ENCODE results near the gene COL8A1.

The COL8A1 gene

DNA sequence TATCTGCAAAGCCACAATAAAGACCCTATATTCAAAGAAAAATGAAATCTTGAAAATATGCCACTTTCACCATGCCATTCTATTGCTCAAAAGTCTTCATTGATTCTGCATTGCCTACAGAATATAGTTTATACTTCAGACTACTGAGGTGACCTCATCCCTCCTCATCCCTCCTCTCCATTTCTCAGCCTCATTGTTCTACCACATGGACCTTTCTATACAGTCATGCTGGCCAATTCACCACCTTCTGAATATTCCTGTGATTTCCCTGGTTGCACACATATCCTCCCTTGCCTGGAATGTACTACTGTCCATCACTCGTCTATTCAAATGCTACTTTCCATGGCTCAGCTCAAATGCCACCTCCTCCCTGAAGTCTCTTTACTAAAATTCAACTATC is 3.5 kb upstream of the COL8A1 start:
- no peak overlapping the region for H3K27ac ChIP-seq (replicated peaks; ENCODE audit: low read length)
- H3K18ac ChIP-seq (ENCODE audit: low read length), result no peak overlapping the region
- no peak overlapping the region for H3K14ac ChIP-seq (ENCODE audit: low read length)
- no peak overlapping the region for H3K4ac ChIP-seq (ENCODE audit: low read length)
- no CpG with 5 or more reads among the region's 1 CpG for WGBS, 2 donors (ENCODE audit: extremely low coverage in 2 of 2, insufficient read length in 2 of 2, insufficient replicate concordance in 1 of 2)
- H3K9ac ChIP-seq (ENCODE audit: low read depth, low read length, poor library complexity), result no peak overlapping the region
- no peak overlapping the region for H3K4me3 ChIP-seq (ENCODE audit: low read length in 2 of 2)
- DNase-seq (ENCODE audit: low spot score), result no peak
- no peaks in the 10 kb centered on the region for H3K36me3 ChIP-seq (replicated peaks in 1 of 2; ENCODE audit: control insufficient read depth in 2 of 2, insufficient read depth in 2 of 2, low read length in 2 of 2)
- peaks cover 0 to 26% (median 11%) of the 10 kb centered on the region in 3 experiments for H3K27me3 ChIP-seq (ENCODE audit: control insufficient read depth in 3 of 3, insufficient read depth in 3 of 3, low read depth in 1 of 3, low read length in 3 of 3)
- no peaks in the 10 kb centered on the region for H3K79me1 ChIP-seq (ENCODE audit: low read depth, low read length)
- no peak overlapping the region for H2BK5ac ChIP-seq (ENCODE audit: low read length)
- peak overlapping the region; percentile 27 for H2BK120ac ChIP-seq (ENCODE audit: low read depth, low read length)
- H4K8ac ChIP-seq (ENCODE audit: low read depth, low read length), result no peak overlapping the region
- peaks cover 6 to 7% of the 10 kb centered on the region in 2 donors for H3K4me1 ChIP-seq (ENCODE audit: control insufficient read depth in 2 of 2, insufficient read depth in 1 of 2, low read depth in 1 of 2, low read length in 2 of 2)
- H4K91ac ChIP-seq (ENCODE audit: low read depth, low read length, poor library complexity), result no peak overlapping the region
- H2AFZ ChIP-seq (ENCODE audit: low read length), result no peak overlapping the region
- no peak overlapping the region for H2BK15ac ChIP-seq (ENCODE audit: low read length)
- no peaks in the 10 kb centered on the region for H3K9me3 ChIP-seq (replicated peaks in 1 of 2; ENCODE audit: control insufficient read depth in 2 of 2, insufficient read depth in 1 of 2, low read depth in 1 of 2, low read length in 2 of 2)
- no peak overlapping the region for H2BK12ac ChIP-seq (ENCODE audit: low read length)
- no peak overlapping the region for H3K4me2 ChIP-seq (ENCODE audit: insufficient read depth, low read length, poor library complexity, severe bottlenecking)
- no peak overlapping the region for H3K23ac ChIP-seq (ENCODE audit: low read depth, low read length, poor library complexity)
- H2AK5ac ChIP-seq (ENCODE audit: low read depth, low read length), result no peak overlapping the region

DNA sequence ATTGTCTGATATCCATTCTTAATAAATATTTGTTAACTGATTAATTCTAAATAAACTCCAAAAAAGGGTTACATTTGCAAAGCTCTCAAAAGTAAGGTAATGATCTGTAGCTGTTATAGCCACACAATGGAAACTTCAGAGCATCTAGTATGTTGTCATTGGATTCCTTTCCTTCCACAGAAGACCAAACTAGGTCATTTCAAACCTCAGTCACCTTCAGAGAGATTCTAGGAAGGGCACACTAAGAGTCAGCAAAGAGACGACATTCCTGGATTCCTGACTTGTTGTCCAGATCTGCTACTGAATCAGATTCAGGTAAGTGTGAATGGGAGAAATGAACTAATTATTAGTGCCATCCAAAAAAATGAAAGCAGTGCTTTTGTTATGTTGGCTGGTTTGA is 3.0 kb upstream of the COL8A1 start:
- Histone ChIP-seq H2BK12ac (ENCODE audit: low read length) (no peak overlapping the region), H3K14ac (ENCODE audit: low read length) (no peak overlapping the region), H3K27me3 (ENCODE audit: control insufficient read depth in 3 of 3, insufficient read depth in 3 of 3, low read depth in 1 of 3, low read length in 3 of 3) (peaks cover 0 to 26% (median 8%) of the 10 kb centered on the region in 3 experiments), H3K23ac (ENCODE audit: low read depth, low read length, poor library complexity) (no peak overlapping the region), H2BK15ac (ENCODE audit: low read length) (no peak overlapping the region), H2BK5ac (ENCODE audit: low read length) (no peak overlapping the region), H2AFZ (ENCODE audit: low read length) (no peak overlapping the region), H3K4me1 (ENCODE audit: control insufficient read depth in 2 of 2, insufficient read depth in 1 of 2, low read depth in 1 of 2, low read length in 2 of 2) (peaks cover 6 to 7% of the 10 kb centered on the region in 2 donors), H2BK120ac (ENCODE audit: low read depth, low read length) (no peak overlapping the region), H3K79me1 (ENCODE audit: low read depth, low read length) (no peaks in the 10 kb centered on the region), H3K27ac (replicated peaks; ENCODE audit: low read length) (no peak overlapping the region), H3K4me3 (ENCODE audit: low read length in 2 of 2) (no peak overlapping the region), H3K18ac (ENCODE audit: low read length) (no peak overlapping the region), H3K9ac (ENCODE audit: low read depth, low read length, poor library complexity) (no peak overlapping the region), H3K4me2 (ENCODE audit: insufficient read depth, low read length, poor library complexity, severe bottlenecking) (no peak overlapping the region), H2AK5ac (ENCODE audit: low read depth, low read length) (no peak overlapping the region), H3K9me3 (replicated peaks in 1 of 2; ENCODE audit: control insufficient read depth in 2 of 2, insufficient read depth in 1 of 2, low read depth in 1 of 2, low read length in 2 of 2) (no peaks in the 10 kb centered on the region), H3K36me3 (replicated peaks in 1 of 2; ENCODE audit: control insufficient read depth in 2 of 2, insufficient read depth in 2 of 2, low read length in 2 of 2) (no peaks in the 10 kb centered on the region), H4K91ac (ENCODE audit: low read depth, low read length, poor library complexity) (no peak overlapping the region), H3K4ac (ENCODE audit: low read length) (no peak overlapping the region), H4K8ac (ENCODE audit: low read depth, low read length) (no peak overlapping the region)
- no peak for DNase-seq (ENCODE audit: low spot score)
- no CpG with 5 or more reads among the region's 1 CpG for WGBS, 2 donors (ENCODE audit: extremely low coverage in 2 of 2, insufficient read length in 2 of 2, insufficient replicate concordance in 1 of 2)

DNA sequence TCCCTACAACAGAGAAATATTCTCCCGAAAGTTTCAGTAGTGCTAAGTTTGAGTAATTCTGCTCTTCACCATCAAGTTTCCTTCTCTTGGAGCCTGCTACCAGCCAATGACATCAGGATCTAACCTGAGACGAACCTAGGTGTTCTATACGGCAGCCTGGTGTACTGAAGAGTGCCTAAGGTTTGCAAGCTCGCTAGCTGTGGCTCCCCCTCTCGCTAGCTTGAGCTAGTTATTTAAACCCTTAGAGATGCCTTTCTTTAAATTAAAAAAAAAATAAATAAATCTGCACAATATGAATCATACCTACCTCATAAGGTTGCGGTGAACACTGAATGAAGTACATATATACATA is 1.4 kb upstream of the COL8A1 start:
- DNase-seq (ENCODE audit: low spot score), result no peak
- Histone ChIP-seq H3K36me3 (replicated peaks in 1 of 2; ENCODE audit: control insufficient read depth in 2 of 2, insufficient read depth in 2 of 2, low read length in 2 of 2) (no peaks in the 10 kb centered on the region), H3K27ac (replicated peaks; ENCODE audit: low read length) (no peak overlapping the region), H2AFZ (ENCODE audit: low read length) (peak overlapping the region; percentile 78), H3K23ac (ENCODE audit: low read depth, low read length, poor library complexity) (no peak overlapping the region), H3K4me1 (ENCODE audit: control insufficient read depth in 2 of 2, insufficient read depth in 1 of 2, low read depth in 1 of 2, low read length in 2 of 2) (peaks cover 6 to 7% of the 10 kb centered on the region in 2 donors), H2BK12ac (ENCODE audit: low read length) (no peak overlapping the region), H2BK15ac (ENCODE audit: low read length) (no peak overlapping the region), H2AK5ac (ENCODE audit: low read depth, low read length) (no peak overlapping the region), H3K14ac (ENCODE audit: low read length) (no peak overlapping the region), H3K18ac (ENCODE audit: low read length) (no peak overlapping the region), H3K9me3 (replicated peaks in 1 of 2; ENCODE audit: control insufficient read depth in 2 of 2, insufficient read depth in 1 of 2, low read depth in 1 of 2, low read length in 2 of 2) (no peaks in the 10 kb centered on the region), H4K91ac (ENCODE audit: low read depth, low read length, poor library complexity) (no peak overlapping the region), H3K79me1 (ENCODE audit: low read depth, low read length) (no peaks in the 10 kb centered on the region), H3K4me2 (ENCODE audit: insufficient read depth, low read length, poor library complexity, severe bottlenecking) (no peak overlapping the region), H3K27me3 (ENCODE audit: control insufficient read depth in 3 of 3, insufficient read depth in 3 of 3, low read depth in 1 of 3, low read length in 3 of 3) (peaks cover 0 to 26% (median 3%) of the 10 kb centered on the region in 3 experiments), H3K4ac (ENCODE audit: low read length) (no peak overlapping the region), H4K8ac (ENCODE audit: low read depth, low read length) (no peak overlapping the region), H2BK120ac (ENCODE audit: low read depth, low read length) (no peak overlapping the region), H3K9ac (ENCODE audit: low read depth, low read length, poor library complexity) (no peak overlapping the region), H2BK5ac (ENCODE audit: low read length) (no peak overlapping the region), H3K4me3 (ENCODE audit: low read length in 2 of 2) (peak overlapping the region in 1 of 2 donors; percentile 24)
- no CpG with 5 or more reads among the region's 6 CpGs for WGBS, 2 donors (ENCODE audit: extremely low coverage in 2 of 2, insufficient read length in 2 of 2, insufficient replicate concordance in 1 of 2)

DNA sequence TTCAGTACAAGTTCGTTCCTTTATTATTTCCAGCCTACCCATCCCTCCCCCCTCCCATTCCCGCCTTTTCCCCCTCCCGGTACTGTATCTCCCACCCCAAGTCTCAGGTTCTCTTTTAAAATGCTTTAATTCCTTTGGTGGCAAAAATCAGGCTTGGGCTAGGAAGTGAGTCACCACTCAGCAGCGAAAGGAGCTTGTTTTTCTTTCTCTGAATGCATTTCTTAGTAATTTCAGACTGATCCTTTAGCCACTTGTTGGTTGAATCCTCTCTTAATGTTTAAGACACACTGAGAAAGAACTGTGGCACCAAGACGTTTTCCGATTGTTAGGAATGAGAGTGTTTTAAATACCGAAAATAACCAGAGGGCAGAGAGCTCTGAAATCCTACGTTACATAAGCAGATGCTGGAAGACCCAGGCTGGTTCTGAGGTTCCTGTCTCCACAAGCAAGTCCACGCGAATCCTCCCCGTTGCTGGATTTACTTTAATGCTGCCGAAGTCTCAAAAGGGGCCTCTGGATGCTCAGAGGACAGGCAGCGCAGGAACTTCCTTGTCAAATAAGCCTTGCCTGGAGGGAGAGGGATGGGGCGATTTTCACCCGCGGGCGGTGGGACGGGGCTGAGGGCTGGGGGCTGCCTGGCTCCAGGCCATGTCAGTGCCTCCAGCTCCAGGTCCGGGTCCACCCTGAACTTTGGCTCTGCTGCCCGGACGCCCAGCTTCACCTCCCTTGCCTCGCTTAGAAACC is 854 bp upstream of the COL8A1 start:
- Histone ChIP-seq H2BK12ac (ENCODE audit: low read length) (no peak overlapping the region), H3K4me3 (ENCODE audit: low read length in 2 of 2) (peak overlapping the region; percentile 24 to 67), H3K9ac (ENCODE audit: low read depth, low read length, poor library complexity) (peak overlapping the region; percentile 57), H3K9me3 (replicated peaks in 1 of 2; ENCODE audit: control insufficient read depth in 2 of 2, insufficient read depth in 1 of 2, low read depth in 1 of 2, low read length in 2 of 2) (no peaks in the 10 kb centered on the region), H4K91ac (ENCODE audit: low read depth, low read length, poor library complexity) (no peak overlapping the region), H3K79me1 (ENCODE audit: low read depth, low read length) (no peaks in the 10 kb centered on the region), H3K18ac (ENCODE audit: low read length) (peak overlapping the region; percentile 18), H4K8ac (ENCODE audit: low read depth, low read length) (no peak overlapping the region), H3K36me3 (replicated peaks in 1 of 2; ENCODE audit: control insufficient read depth in 2 of 2, insufficient read depth in 2 of 2, low read length in 2 of 2) (no peaks in the 10 kb centered on the region), H2BK120ac (ENCODE audit: low read depth, low read length) (no peak overlapping the region), H3K4ac (ENCODE audit: low read length) (no peak overlapping the region), H3K27me3 (ENCODE audit: control insufficient read depth in 3 of 3, insufficient read depth in 3 of 3, low read depth in 1 of 3, low read length in 3 of 3) (peaks cover 0 to 26% (median 3%) of the 10 kb centered on the region in 3 experiments), H2AFZ (ENCODE audit: low read length) (peak overlapping the region; percentile 78), H3K4me1 (ENCODE audit: control insufficient read depth in 2 of 2, insufficient read depth in 1 of 2, low read depth in 1 of 2, low read length in 2 of 2) (peaks cover 6 to 7% of the 10 kb centered on the region in 2 donors), H3K4me2 (ENCODE audit: insufficient read depth, low read length, poor library complexity, severe bottlenecking) (peak overlapping the region; percentile 98), H3K27ac (replicated peaks; ENCODE audit: low read length) (no peak overlapping the region), H3K23ac (ENCODE audit: low read depth, low read length, poor library complexity) (no peak overlapping the region), H2BK5ac (ENCODE audit: low read length) (no peak overlapping the region), H3K14ac (ENCODE audit: low read length) (no peak overlapping the region), H2BK15ac (ENCODE audit: low read length) (no peak overlapping the region), H2AK5ac (ENCODE audit: low read depth, low read length) (no peak overlapping the region)
- WGBS, 2 donors (ENCODE audit: extremely low coverage in 2 of 2, insufficient read length in 2 of 2, insufficient replicate concordance in 1 of 2), result no CpG with 5 or more reads among the region's 22 CpGs
- DNase-seq (ENCODE audit: low spot score), result peak; percentile 24
